NOMO-1 (cell line): ENCODE results near the gene NPM3.

Experiments
- DNase-seq, 2 experiments: peaks; one replicate each; lab custom pipeline; 2025; ENCODE audit not compliant: unreplicated experiment in 2 of 2; lab: John Stamatoyannopoulos, UW

NPM3 gene

DNA sequence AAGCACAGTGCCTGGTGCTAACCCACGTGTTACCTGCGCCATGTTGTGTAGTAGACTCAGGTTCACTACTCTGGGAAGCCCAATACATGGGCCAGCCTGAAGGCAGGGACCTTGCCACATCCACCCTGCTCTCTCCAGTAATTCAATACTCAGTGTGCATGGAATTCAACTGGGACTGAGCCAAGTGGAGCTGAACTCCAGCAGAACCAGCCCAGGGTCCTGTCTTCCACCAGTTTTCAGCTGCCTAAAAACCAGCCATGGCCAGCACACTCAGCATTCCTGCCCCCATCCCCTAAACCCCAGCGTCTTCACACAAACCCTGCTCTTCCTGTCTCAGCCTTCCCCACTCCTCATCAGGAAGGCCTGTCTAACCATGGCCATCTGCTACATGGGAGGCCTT is 22.7 kb downstream of the NPM3 start:
- no peak for DNase-seq

DNA sequence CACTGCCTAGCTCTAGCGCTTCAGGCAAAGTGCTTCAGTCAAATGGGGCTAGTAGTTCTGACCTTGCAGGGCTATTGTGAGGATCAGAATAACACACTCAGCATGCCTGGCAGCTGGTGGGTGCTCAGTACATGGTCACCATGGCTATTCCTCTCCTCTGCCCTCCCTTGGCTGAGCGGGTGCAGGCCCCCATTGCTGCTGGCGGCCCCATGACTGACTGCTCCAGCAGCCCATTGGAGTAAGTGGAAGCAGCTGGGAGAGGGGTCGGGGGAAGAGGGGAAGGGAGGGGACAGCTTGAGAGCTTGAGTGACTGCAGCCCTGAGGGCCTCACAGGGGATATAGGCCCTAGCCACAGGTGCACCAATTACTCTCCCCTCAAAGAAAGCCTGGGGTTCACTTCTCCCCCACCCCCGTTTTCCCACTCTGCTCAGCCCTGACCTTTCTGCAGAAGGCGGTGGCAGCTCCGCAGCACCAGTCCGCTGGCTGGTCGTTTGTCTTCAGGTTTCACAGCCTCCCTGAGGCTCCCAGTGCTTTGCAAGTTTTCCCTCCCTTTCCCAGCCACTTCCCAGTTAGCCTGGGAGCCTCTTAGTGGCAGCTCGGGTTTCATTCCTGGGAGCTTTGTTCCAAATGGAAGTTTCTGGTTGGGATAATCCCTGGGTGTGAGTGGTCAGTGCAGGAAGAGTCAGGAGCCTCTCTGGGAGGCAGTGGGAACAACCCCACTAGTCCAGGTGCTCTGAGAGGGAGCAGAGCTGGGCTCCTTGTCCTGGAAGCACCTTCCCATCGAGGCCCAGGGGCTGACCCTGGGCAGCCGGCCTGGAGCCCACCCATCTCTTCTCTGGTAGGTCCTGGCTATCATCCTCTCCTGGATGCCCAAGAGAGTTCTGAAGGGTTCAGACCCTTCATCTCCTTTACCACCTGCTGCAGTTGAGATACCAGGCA is 23.7 kb downstream of the NPM3 start:
- DNase-seq, result no peak

DNA sequence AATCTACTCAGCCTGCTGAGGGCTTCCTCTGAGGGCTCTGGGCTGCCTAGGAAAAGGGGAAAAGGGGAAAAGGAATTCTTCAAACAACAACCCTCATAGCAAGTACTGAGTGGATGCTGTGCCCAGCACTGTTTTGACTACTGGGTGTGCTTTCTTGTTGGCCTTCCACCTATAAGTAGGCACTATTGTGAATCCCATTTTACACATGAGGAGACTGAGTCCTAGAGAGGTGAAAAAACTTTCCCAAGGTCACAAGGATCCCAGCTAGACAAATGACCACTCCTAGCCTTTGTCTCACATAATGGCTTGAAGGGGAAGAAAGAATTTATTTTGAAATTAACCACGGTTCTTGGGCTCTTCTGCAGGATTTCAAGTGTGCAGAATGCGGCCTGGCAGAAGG is 24.4 kb downstream of the NPM3 start:
- no peak for DNase-seq

DNA sequence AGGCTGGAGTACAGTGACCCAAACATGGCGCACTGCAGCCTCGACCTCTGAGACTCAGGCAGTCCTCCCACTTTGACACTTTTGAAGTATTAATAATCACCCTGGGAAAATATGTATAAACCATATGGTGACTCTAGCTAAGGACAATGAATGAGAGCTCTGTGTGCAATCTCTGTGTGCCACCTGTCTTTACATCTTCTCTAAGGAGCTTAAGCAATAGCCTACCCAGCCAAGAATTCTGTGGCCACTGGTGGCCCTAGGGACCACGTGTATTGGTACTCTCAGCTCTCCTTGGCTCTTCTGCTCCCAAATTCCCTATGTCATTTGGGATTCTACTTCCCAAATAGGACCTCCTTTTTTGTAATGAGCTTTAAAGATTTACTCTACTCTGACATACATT is 31.0 kb downstream of the NPM3 start:
- DNase-seq, result no peak

DNA sequence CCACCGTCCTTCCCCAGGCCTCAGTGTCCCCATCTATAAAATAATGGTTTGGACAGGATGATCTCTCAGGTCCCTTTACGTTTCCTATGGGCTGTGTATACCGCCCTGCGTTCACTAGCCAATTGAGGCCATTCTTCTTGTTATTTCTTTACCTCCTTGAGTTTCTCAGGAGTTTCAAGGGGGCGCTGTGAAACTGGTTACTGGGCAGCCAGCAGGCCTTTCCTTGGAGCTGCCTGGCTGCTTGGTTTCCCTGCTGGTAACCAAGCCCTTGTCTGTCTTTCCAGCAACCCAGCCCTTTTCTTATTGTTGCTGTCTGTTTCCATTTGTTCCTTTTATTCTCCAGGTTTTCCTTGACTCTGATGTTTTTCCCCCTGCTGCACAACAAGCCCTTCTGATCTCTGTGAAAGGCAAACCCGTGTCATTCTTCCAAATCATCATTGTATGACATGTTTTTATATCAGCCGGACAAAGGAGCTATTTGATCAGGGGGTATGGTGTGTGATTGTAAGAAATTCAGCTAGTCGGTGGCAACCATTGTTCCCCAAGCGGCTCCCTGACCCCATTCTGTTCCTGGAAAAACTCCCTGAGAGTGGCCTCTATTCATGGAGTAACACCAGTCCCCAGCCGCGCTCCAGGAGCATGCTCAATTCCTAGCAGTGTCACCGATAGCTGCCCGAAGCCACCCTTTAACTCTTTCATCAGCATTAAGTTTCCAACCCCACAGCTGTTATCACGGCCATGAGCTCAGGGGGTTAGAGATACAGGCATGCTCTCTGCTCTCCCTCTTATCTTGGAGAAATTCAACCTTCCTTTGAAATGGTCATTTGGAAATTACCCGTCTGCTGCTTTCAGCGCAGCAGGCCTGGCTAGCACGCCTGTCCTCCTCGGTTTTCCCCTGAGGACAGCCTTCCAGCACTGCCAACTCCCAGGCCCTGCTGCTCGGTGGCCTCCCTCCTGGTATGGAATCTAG is 33.9 kb downstream of the NPM3 start:
- DNase-seq, result no peak

DNA sequence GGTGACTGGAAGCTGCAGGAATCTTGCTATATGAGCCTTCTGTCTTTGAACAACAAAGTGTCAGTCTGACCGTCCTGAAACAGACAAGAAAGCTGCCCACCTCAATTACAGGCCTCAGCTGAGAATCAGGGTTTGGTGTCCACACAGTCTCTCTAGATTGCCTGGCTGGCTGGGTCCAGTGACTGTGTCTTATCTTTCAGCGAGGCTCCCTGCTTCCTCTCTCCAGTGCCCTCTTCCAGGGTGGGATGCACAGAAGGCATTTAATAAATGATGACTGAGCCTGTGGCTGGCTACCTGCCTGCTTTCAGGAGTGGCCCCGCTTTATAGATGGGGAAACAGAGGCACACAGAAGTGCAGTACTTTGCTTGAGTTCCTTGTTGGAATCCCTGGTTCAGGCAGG is 34.8 kb downstream of the NPM3 start:
- DNase-seq, result no peak

DNA sequence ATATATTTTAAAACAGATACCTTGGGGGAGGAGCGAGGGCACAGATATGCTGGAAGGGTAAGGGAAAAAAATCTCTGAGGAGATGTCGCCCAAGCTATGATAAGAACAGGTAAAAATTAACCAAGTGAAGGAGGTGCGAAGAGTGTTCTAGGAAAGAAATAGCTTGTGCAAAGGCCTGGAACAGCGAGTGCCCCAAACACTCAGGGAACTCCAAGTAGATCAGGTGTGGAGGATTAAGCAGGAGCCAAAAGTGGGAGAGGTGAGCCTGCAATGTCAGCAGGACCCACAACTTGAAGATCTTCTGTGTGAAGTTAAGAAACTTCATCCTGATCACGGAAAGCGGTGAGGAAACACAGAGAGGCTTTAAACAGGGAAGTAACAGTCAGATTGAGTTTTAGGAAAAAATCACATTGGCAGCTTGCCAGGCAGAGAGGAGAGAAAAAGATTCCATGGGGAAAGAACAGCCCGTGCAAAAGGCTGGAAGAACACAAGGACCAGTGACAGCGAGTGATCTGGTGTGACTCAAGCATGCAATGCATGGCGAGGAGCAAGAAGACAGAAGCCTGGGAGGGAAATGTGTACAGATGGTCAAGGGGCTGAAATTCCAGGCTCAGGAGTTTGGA is 38.1 kb downstream of the NPM3 start:
- DNase-seq, result no peak

DNA sequence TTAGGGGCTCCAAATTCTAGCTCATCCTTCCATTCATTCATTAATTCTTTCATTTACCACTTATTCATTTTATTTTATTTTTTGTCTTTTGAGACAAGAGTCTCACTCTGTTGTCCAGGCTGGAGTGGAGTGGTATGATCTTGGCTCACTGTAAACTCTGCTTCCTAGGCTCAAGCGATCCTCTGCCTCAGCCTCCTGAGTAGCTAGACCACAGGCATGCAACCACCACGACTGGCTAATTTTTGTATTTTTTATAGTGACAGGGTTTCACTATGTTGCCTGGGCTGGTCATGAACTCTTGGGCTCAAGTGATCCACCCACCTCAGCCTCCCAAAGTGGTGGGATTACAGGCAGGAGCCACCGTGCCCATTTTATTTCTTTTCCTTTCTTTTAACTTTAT is 39.0 kb downstream of the NPM3 start:
- no peak for DNase-seq

DNA sequence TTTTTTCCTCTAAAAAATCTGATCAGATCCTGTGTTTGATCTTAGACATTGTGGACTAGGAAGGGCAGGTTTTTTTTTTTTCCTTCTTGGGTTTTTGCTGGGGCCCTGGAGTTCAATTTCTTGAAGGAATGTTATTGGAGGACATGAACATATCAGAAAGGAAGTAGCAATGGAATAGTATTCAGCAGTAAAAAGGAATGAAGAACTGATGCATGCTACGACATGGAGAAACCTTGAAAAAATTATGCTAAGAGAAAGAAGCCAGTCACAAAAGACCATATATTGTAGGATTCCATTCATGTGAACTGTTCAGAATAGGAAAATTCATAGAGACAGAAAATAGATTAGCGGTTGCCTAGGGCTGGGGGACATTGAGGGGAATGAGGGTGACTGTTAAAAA is 41.3 kb downstream of the NPM3 start:
- DNase-seq, result no peak

DNA sequence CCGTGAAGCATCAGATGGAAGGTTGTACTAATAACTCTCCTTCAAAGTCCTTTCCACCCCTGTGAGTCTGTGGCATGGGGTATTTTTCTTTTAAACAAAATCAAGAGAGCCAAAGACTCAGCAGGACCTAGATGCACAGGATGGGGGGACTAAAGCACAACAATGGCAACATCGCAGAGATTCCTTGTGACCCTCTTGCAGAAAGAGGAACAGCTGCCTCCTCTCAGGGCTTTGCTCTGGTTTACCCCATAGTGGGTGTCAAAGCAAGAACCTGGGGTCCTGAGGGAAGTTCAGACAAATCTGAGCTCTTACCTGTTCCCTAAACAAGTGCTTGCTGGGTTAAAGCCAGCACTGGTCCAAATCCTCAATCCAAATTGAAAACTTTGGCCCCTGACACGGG is 46.6 kb downstream of the NPM3 start:
- DNase-seq, result no peak

DNA sequence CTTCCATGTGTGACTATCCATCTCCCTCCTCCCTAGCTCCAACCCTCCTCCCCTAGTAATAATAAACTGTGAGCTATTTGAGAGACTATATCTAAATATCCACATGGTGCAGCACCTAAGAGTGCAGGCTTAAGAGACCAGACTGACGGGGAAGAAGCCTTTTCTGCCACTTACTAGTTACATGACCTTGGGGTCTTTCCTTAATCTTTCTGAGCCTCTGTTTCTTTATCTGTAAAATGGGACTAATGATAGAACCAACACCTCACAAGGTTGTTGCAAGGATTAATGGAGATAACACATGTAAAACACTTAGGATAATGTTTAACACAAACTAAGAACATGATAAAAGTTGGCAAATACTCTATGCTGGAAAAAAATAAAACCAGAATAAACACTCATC is 51.1 kb downstream of the NPM3 start:
- DNase-seq, result no peak
